ENCODE results near the gene PSMD9. TPM values are rescaled to one million over a fixed set of nuclear protein-coding genes. Genes with fewer than 3 reads are reported as not detected.

The PSMD9 gene
- total and polyA plus RNA-seq, 2 experiments from 2014 or later: 106 to 114 TPM

DNA sequence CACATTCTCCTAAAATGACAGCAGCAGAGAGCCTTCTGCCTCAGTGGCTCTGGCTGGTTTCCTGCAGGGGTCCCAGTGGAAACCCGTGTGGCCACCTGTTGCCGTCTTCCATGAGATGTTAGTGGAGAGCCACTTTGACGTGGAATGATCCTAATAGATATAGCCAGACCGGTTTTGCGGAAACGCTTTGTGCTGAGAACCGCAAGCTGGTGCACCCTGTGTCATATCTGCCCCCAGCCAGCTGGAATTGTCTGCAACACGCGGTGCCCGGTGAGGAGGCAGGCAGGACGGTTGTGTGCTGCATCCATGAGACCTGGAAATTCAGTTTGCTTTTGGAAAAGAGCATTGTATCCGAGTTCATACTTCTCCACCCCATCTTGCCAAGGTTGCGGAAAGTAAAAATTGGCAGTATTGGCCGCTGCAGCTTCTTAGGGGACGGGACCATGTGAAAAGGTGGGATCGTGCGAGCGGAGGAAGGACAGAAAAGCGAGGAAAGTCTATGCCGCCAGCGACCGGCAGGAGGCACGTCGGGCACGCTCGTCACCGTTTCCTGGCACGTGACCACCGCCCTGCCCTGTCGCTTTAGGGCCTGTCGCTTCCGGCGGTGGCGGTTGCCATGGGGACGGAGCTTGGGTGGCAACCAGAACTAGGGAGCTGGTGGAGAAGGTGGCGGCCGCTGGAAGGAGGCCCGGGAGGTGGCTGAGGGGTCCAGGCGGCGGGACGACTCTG lies 29.5 kb downstream of the PSMD9 start, which contains the start of gene CFAP251:
Gene CFAP251 (plus strand): TSS at position 643 of the 729 bp plus-strand sequence. CDS start 2,714 bp downstream, outside the sequence.
- H3K4me1 ChIP-seq (ENCODE audit: insufficient read depth): no peaks in the 10 kb centered on the region
- peak; percentile 89 for DNase-seq (ENCODE audit: low spot score)
- H3K9me3 ChIP-seq (ENCODE audit: low read depth): no peaks in the 10 kb centered on the region
- H4K20me1 ChIP-seq (ENCODE audit: insufficient read depth, poor library complexity, severe bottlenecking): no peaks in the 10 kb centered on the region
- H3K4me2 ChIP-seq: peak within 1 kb of the TSS; percentile 76
- H3K36me3 ChIP-seq (replicated peaks; ENCODE audit: insufficient read depth, low read depth): no peaks in the 10 kb centered on the region
- H3K4me3 ChIP-seq: no peak within 1 kb of the TSS
- H3K27me3 ChIP-seq: no peaks in the 10 kb centered on the region
- H2AFZ ChIP-seq: no peak within 1 kb of the TSS
- TF ChIP-seq EZH2 (IDR thresholded peaks at IDR 0.05; ENCODE audit: borderline replicate concordance) (no peak), EZH2phosphoT487 (IDR thresholded peaks at IDR 0.05; ENCODE audit: low read depth, severe bottlenecking, unreplicated experiment) (no peak)
- TF ChIP-seq, protein P1, sequence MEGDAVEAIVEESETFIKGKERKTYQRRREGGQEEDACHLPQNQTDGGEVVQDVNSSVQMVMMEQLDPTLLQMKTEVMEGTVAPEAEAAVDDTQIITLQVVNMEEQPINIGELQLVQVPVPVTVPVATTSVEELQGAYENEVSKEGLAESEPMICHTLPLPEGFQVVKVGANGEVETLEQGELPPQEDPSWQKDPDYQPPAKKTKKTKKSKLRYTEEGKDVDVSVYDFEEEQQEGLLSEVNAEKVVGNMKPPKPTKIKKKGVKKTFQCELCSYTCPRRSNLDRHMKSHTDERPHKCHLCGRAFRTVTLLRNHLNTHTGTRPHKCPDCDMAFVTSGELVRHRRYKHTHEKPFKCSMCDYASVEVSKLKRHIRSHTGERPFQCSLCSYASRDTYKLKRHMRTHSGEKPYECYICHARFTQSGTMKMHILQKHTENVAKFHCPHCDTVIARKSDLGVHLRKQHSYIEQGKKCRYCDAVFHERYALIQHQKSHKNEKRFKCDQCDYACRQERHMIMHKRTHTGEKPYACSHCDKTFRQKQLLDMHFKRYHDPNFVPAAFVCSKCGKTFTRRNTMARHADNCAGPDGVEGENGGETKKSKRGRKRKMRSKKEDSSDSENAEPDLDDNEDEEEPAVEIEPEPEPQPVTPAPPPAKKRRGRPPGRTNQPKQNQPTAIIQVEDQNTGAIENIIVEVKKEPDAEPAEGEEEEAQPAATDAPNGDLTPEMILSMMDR (IDR thresholded peaks at IDR 0.05; ENCODE audit: poor library complexity): peak; percentile 47
- 67% methylated on average over 36 of the region's 41 CpGs for WGBS (ENCODE audit: low lambda C conversion rate, missing lambda C conversion rate)
- H3K79me2 ChIP-seq: no peaks in the 10 kb centered on the region
- no peak within 1 kb of the TSS for H3K27ac ChIP-seq
- no peaks in the 10 kb centered on the region for H3K9me2 ChIP-seq (replicated peaks; ENCODE audit: insufficient read depth)

DNA sequence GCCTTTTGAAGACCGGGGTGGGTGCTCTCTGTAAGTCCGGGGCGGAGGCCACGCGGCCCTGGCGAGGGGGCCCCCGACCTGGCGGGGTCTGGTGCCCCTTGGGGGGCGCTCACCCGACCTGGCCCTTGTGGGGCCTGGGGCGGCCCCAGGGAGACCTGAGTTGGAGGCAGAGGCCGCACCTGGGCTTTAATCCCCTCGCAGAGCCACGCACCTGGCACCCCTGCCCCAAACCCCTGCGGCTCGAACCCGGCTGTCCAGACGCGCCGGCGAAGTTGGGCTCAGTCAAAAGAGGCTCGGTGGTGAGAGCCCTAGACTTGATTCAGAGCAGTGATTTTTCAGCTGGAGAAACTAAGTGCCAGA lies 30.1 kb downstream of the PSMD9 start:
- no peaks in the 10 kb centered on the region for H3K36me3 ChIP-seq (replicated peaks; ENCODE audit: insufficient read depth, low read depth)
- no peaks in the 10 kb centered on the region for H3K9me3 ChIP-seq (ENCODE audit: low read depth)
- DNase-seq (ENCODE audit: low spot score): no peak
- H3K27ac ChIP-seq: no peak overlapping the region
- 70% methylated on average over 16 of the region's 22 CpGs for WGBS (ENCODE audit: low lambda C conversion rate, missing lambda C conversion rate)
- H3K4me3 ChIP-seq: no peak overlapping the region
- no peaks in the 10 kb centered on the region for H4K20me1 ChIP-seq (ENCODE audit: insufficient read depth, poor library complexity, severe bottlenecking)
- peaks cover under 1% of the 10 kb centered on the region for H3K4me1 ChIP-seq (ENCODE audit: insufficient read depth)
- no peaks in the 10 kb centered on the region for H3K79me2 ChIP-seq
- H3K27me3 ChIP-seq: no peaks in the 10 kb centered on the region
- peak overlapping the region; percentile 76 for H3K4me2 ChIP-seq
- H3K9me2 ChIP-seq (replicated peaks; ENCODE audit: insufficient read depth): no peaks in the 10 kb centered on the region
- no peak overlapping the region for H2AFZ ChIP-seq
- no peak for TF ChIP-seq EZH2 (IDR thresholded peaks at IDR 0.05; ENCODE audit: borderline replicate concordance)
- TF ChIP-seq EZH2phosphoT487 (IDR thresholded peaks at IDR 0.05; ENCODE audit: low read depth, severe bottlenecking, unreplicated experiment): no peak
- TF ChIP-seq, protein P1 (IDR thresholded peaks at IDR 0.05; ENCODE audit: poor library complexity): no peak

DNA sequence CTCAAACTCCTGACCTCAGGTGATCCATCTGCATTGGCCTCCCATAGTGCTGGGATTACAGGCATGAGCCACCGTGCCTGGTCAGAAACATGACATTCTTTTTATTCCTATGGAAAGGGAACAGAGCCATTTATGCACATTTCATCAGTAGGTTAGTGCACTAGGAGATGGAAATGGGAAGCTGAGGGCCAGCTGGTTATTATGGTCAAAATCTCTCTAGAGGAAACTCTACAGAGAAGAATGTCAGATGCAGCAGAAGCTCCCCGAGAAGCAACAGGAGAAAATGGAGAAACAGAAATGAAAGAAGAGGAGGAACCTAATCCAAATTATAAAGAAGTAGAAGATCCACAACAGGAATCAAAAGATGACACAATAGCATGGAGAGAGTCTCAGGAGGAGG lies 32.5 kb downstream of the PSMD9 start:
- Histone ChIP-seq H3K79me2 (no peaks in the 10 kb centered on the region), H3K9me3 (ENCODE audit: low read depth) (no peaks in the 10 kb centered on the region), H3K4me3 (no peak overlapping the region), H3K27ac (no peak overlapping the region), H3K4me2 (no peak overlapping the region), H3K36me3 (replicated peaks; ENCODE audit: insufficient read depth, low read depth) (no peaks in the 10 kb centered on the region), H3K27me3 (no peaks in the 10 kb centered on the region), H3K4me1 (ENCODE audit: insufficient read depth) (peaks cover 6% of the 10 kb centered on the region), H4K20me1 (ENCODE audit: insufficient read depth, poor library complexity, severe bottlenecking) (no peaks in the 10 kb centered on the region), H2AFZ (no peak overlapping the region), H3K9me2 (replicated peaks; ENCODE audit: insufficient read depth) (no peaks in the 10 kb centered on the region)
- DNase-seq (ENCODE audit: low spot score): no peak
- WGBS (ENCODE audit: low lambda C conversion rate, missing lambda C conversion rate): 87% methylated on average over 2 of the region's 2 CpGs
- TF ChIP-seq, protein P1 (IDR thresholded peaks at IDR 0.05; ENCODE audit: poor library complexity): no peak
- TF ChIP-seq EZH2phosphoT487 (IDR thresholded peaks at IDR 0.05; ENCODE audit: low read depth, severe bottlenecking, unreplicated experiment) (no peak), EZH2 (IDR thresholded peaks at IDR 0.05; ENCODE audit: borderline replicate concordance) (no peak)

All from hepatocyte (in vitro differentiated cells).